RWPE1 (cell line): ENCODE measurements around the gene P2RY6.

Source experiments
- CTCF ChIA-PET: fragments of 350-600 bp; sonication (Branson Sonifier 250); formaldehyde crosslinking; extraction: SDS; loops from one replicate; lab custom pipeline; 2021; lab: Yijun Ruan, JAX
- POLR2A ChIA-PET: fragments of 400-600 bp; formaldehyde crosslinking; extraction: SDS; loops from one replicate; lab custom pipeline; 2020; ENCODE audit warnings: antibody characterized with exemption; ENCODE audit not compliant: low non-redundant PET; lab: Yijun Ruan, JAX
- DNase-seq: peaks from one replicate; pipeline ENCODE4 v3.0.0; 2012; ENCODE audit warnings: low spot score
- H3K27ac ChIP-seq: fragments of 450-650 bp; 2 replicates; pipeline ENCODE4 v1.5.1; 2017
- CTCF ChIP-seq: fragments of 450-650 bp; conservative IDR thresholded peaks from 2 replicates; pipeline ENCODE4 v1.5.1; 2017; ENCODE audit warnings: low read depth, mild to moderate bottlenecking

P2RY6 gene

GRCh38 chr11:73322382-73323306, 50.5 kb downstream of the P2RY6 start:
- no peak for DNase-seq
- POLR2A ChIA-PET = no interaction called here
- TF ChIP-seq CTCF = no peak
- CTCF ChIA-PET = interaction anchor here (1.1 to 1.7 kb wide), 3 partner anchors 13 to 29 kb away, joined by 4 to 5 read pairs (median 4); no protein-coding TSS in a partner anchor
- H3K27ac ChIP-seq = peak overlapping the region; percentile 76

- ChIA-PET POLR2A (no interaction called here), CTCF (interaction anchor here (0.5 to 1.7 kb wide), 5 partner anchors 12 to 177 kb away, joined by 3 to 4 read pairs (median 3); no protein-coding TSS in a partner anchor)
- no peak for DNase-seq
- no peak for TF ChIP-seq CTCF
- peak overlapping the region; percentile 76 for H3K27ac ChIP-seq
Measured at GRCh38 chr11:73323464-73323863, 51.3 kb downstream of the P2RY6 start.

- no peak for DNase-seq
- H3K27ac ChIP-seq = peak overlapping the region; percentile 76
- ChIA-PET CTCF (interaction anchor here (0.5 to 1.5 kb wide), 4 partner anchors 11 to 178 kb away, joined by 3 to 12 read pairs (median 3); no protein-coding TSS in a partner anchor), POLR2A (no interaction called here)
- no peak for TF ChIP-seq CTCF
Measured at GRCh38 chr11:73324116-73324515, 52.0 kb downstream of the P2RY6 start.

GRCh38 chr11:73324665-73325035, 52.5 kb downstream of the P2RY6 start:
- ChIA-PET POLR2A (no interaction called here), CTCF (interaction anchor here (1.5 kb wide), 1 partner anchor 11 kb away, joined by 12 read pairs; no protein-coding TSS in a partner anchor)
- no peak for DNase-seq
- no peak for TF ChIP-seq CTCF
- H3K27ac ChIP-seq = no peak overlapping the region

GRCh38 chr11:73325036-73325981, 53.2 kb downstream of the P2RY6 start:
- ChIA-PET CTCF (interaction anchor here (1.5 kb wide), 1 partner anchor 10 kb away, joined by 12 read pairs; no protein-coding TSS in a partner anchor), POLR2A (no interaction called here)
- TF ChIP-seq CTCF = no peak
- DNase-seq = no peak
- no peak overlapping the region for H3K27ac ChIP-seq
